Transverse colon (tissue), 4 donors: ENCODE results near the gene RPTOR.

Experiments
- POLR2AphosphoS5 ChIP-seq, 3 donors: sonication (generic); formaldehyde crosslinking; IDR thresholded peaks; one replicate each; pipeline ENCODE4 v1.6.1; 2016; ENCODE audit warnings: antibody characterized with exemption in 3 of 3
- TF ChIP-seq, protein P1 (sequence below), 5 experiments: fragments of 200-600 bp in 3 of 5; fragments of 450-650 bp in 2 of 5; sonication (generic) in 3 of 5; IDR thresholded peaks; 1 replicate in 2 of 5; 2 replicates in 3 of 5; pipeline ENCODE4 v1.5.1; 2016 to 2017; ENCODE audit warnings: antibody characterized with exemption in 5 of 5, inconsistent platforms in 3 of 5, mild to moderate bottlenecking in 2 of 5, moderate library complexity in 1 of 5

GRCh38 chr17:80913928-80914821 is 369.5 kb downstream of the RPTOR start:
- TF ChIP-seq, protein P1, sequence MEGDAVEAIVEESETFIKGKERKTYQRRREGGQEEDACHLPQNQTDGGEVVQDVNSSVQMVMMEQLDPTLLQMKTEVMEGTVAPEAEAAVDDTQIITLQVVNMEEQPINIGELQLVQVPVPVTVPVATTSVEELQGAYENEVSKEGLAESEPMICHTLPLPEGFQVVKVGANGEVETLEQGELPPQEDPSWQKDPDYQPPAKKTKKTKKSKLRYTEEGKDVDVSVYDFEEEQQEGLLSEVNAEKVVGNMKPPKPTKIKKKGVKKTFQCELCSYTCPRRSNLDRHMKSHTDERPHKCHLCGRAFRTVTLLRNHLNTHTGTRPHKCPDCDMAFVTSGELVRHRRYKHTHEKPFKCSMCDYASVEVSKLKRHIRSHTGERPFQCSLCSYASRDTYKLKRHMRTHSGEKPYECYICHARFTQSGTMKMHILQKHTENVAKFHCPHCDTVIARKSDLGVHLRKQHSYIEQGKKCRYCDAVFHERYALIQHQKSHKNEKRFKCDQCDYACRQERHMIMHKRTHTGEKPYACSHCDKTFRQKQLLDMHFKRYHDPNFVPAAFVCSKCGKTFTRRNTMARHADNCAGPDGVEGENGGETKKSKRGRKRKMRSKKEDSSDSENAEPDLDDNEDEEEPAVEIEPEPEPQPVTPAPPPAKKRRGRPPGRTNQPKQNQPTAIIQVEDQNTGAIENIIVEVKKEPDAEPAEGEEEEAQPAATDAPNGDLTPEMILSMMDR (IDR thresholded peaks at IDR 0.05): no peak
- TF ChIP-seq POLR2AphosphoS5 (IDR thresholded peaks at IDR 0.05): no peak
